Neural progenitor cell (in vitro differentiated cells): ENCODE data around the gene TSGA10IP. TPM values are rescaled to one million over a fixed set of nuclear protein-coding genes. Genes with fewer than 3 reads are reported as not detected.

Experiments used
- DNase-seq: peaks from one replicate; pipeline ENCODE4 v3.0.0-alpha.2; 2016; ENCODE audit warnings: low spot score
- H2AFZ ChIP-seq: fragments of 200-600 bp; sonication (generic); replicated peaks from 2 replicates; pipeline ENCODE4 v1.6.1; 2016; ENCODE audit warnings: antibody characterized with exemption
- H3F3A ChIP-seq: fragments of 200-600 bp; sonication (generic); 2 replicates; pipeline ENCODE4 v1.6.1; 2016; ENCODE audit warnings: antibody characterized with exemption, low read depth
- H3K27ac ChIP-seq: fragments of 200-600 bp; sonication (generic); 2 replicates; pipeline ENCODE4 v1.5.1; 2016; ENCODE audit warnings: mild to moderate bottlenecking
- H3K27me3 ChIP-seq: fragments of 200-600 bp; sonication (generic); 2 replicates; pipeline ENCODE4 v1.6.1; 2016; ENCODE audit warnings: mild to moderate bottlenecking, moderate library complexity
- H3K36me3 ChIP-seq: fragments of 200-600 bp; sonication (generic); 2 replicates; pipeline ENCODE4 v1.5.1; 2016
- H3K4me1 ChIP-seq: fragments of 200-600 bp; sonication (generic); 2 replicates; pipeline ENCODE4 v1.6.1; 2016; ENCODE audit warnings: mixed run types
- H3K4me2 ChIP-seq: fragments of 200-600 bp; sonication (generic); 2 replicates; pipeline ENCODE4 v1.6.1; 2016
- H3K4me3 ChIP-seq: fragments of 200-600 bp; sonication (generic); 2 replicates; pipeline ENCODE4 v1.5.1; 2016
- H3K79me2 ChIP-seq: fragments of 200-600 bp; sonication (generic); 2 replicates; pipeline ENCODE4 v1.6.1; 2016; ENCODE audit warnings: low read depth
- H3K9ac ChIP-seq: fragments of 200-600 bp; sonication (generic); 2 replicates; pipeline ENCODE4 v1.6.1; 2016
- H3K9me3 ChIP-seq: fragments of 200-600 bp; sonication (generic); 2 replicates; pipeline ENCODE4 v1.5.1; 2016; ENCODE audit warnings: low read depth
- H4K20me1 ChIP-seq: fragments of 200-600 bp; sonication (generic); 2 replicates; pipeline ENCODE4 v1.6.1; 2016; ENCODE audit warnings: low read depth
- H3K27ac Mint-ChIP-seq: 3 replicates; pipeline ENCODE4 v1.8.0; 2021; ENCODE audit warnings: mixed read lengths
- H3K27me3 Mint-ChIP-seq: 2 replicates; pipeline ENCODE4 v1.8.0; 2022; ENCODE audit warnings: low read depth, mild to moderate bottlenecking, inconsistent platforms, moderate library complexity, mixed read lengths; ENCODE audit not compliant: insufficient read depth
- H3K36me3 Mint-ChIP-seq: 3 replicates; pipeline ENCODE4 v1.8.0; 2021; ENCODE audit warnings: mixed read lengths
- H3K4me1 Mint-ChIP-seq: 3 replicates; pipeline ENCODE4 v1.8.0; 2021; ENCODE audit warnings: mixed read lengths
- H3K4me3 Mint-ChIP-seq: 3 replicates; pipeline ENCODE4 v1.8.0; 2021; ENCODE audit warnings: mild to moderate bottlenecking, moderate library complexity, mixed read lengths
- H3K9me3 Mint-ChIP-seq: 3 replicates; pipeline ENCODE4 v1.8.0; 2020; ENCODE audit warnings: mixed read lengths
- EZH2 ChIP-seq: fragments of 200-600 bp; sonication (generic); IDR thresholded peaks from 2 replicates; pipeline ENCODE4 v1.6.1; 2017; ENCODE audit warnings: antibody characterized with exemption, mild to moderate bottlenecking, moderate library complexity
- EZH2phosphoT487 ChIP-seq: fragments of 200-600 bp; sonication (generic); IDR thresholded peaks from 2 replicates; pipeline ENCODE4 v1.6.1; 2017; ENCODE audit warnings: antibody characterized with exemption
- total RNA-seq: library from RNA; depleted of rRNA; stranded (reverse); fragments of >200 nt; gene quantifications from 2 replicates; pipeline ENCODE4 v1.2.3, GENCODE V29; 2015; ENCODE audit warnings: low replicate concordance
- TF ChIP-seq, protein P1 (sequence below): fragments of 200-600 bp; sonication (generic); IDR thresholded peaks from 2 replicates; pipeline ENCODE4 v1.5.1; 2017; ENCODE audit warnings: antibody characterized with exemption, mild to moderate bottlenecking

The TSGA10IP gene
- total RNA-seq, 1 donor from 2014 or later: 3.0 TPM

DNA sequence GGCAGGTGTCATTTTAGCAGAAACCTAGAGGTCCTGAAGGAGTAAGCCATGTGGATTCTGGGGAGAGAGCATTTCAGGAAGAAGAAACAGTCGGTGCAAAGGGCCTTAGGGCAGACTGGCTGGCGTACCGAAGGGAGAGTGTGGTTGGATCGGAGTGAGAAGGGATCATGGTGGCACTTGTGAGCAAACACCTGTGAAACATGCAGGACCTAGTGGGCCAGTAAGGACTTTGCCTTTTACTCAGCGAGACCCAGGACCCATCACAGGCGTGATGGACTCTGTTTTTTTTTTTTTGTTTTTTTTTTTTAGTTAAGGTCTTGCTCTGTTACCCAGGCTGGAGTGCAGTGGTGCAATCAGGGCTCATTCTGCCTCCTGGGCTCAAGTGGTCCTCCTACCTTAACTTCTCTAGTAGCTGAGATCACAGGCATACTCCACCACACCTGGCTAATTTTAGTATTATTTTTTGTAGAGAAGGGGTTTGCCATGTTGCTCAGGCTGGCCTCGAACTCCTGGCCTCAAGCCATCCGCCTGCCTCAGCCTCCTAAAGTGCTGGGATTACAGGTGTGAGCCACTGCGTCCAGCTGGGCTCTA lies 3.5 kb upstream of the TSGA10IP start:
- H3K36me3 Mint-ChIP-seq: no peaks in the 10 kb centered on the region
- Histone ChIP-seq H3K9me3 (no peaks in the 10 kb centered on the region), H3K27me3 (no peaks in the 10 kb centered on the region), H3K4me2 (no peak overlapping the region), H3K79me2 (no peaks in the 10 kb centered on the region), H3F3A (peaks cover 18% of the 10 kb centered on the region), H4K20me1 (no peaks in the 10 kb centered on the region), H3K4me3 (no peak overlapping the region), H3K9ac (no peak overlapping the region), H2AFZ (peak overlapping the region; percentile 37), H3K36me3 (no peaks in the 10 kb centered on the region), H3K4me1 (peaks cover 15% of the 10 kb centered on the region), H3K27ac (no peak overlapping the region)
- H3K9me3 Mint-ChIP-seq: no peaks in the 10 kb centered on the region
- H3K4me3 Mint-ChIP-seq: peak overlapping the region; percentile 43
- no peak for DNase-seq
- peaks cover 6% of the 10 kb centered on the region for H3K27me3 Mint-ChIP-seq
- TF ChIP-seq EZH2: no peak
- TF ChIP-seq, protein P1, sequence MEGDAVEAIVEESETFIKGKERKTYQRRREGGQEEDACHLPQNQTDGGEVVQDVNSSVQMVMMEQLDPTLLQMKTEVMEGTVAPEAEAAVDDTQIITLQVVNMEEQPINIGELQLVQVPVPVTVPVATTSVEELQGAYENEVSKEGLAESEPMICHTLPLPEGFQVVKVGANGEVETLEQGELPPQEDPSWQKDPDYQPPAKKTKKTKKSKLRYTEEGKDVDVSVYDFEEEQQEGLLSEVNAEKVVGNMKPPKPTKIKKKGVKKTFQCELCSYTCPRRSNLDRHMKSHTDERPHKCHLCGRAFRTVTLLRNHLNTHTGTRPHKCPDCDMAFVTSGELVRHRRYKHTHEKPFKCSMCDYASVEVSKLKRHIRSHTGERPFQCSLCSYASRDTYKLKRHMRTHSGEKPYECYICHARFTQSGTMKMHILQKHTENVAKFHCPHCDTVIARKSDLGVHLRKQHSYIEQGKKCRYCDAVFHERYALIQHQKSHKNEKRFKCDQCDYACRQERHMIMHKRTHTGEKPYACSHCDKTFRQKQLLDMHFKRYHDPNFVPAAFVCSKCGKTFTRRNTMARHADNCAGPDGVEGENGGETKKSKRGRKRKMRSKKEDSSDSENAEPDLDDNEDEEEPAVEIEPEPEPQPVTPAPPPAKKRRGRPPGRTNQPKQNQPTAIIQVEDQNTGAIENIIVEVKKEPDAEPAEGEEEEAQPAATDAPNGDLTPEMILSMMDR: no peak
- no peak for TF ChIP-seq EZH2phosphoT487
- H3K4me1 Mint-ChIP-seq: peaks cover 51% of the 10 kb centered on the region
- H3K27ac Mint-ChIP-seq: no peak overlapping the region

DNA sequence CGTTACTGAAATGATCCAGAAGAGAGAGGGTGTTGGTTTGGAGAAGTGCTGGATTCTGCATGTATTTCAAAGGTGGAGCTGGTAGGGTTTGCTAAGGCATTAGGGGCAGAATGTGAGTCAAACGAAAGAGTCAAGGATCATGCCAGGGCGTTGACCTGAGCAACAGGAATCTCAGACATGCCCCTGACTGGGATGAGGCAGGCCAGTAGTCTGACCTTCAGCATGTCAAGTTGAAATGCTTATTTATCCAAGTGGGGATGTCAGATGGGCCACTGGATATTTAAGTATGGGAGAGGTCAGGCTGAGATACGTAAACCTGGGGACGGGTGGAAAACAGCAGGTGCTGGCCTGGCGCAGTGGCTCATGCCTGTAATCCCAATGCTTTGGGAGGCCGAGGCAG lies 2.7 kb upstream of the TSGA10IP start:
- H3K9ac ChIP-seq: no peak overlapping the region
- no peaks in the 10 kb centered on the region for H3K36me3 Mint-ChIP-seq
- no peaks in the 10 kb centered on the region for H3K27me3 ChIP-seq
- H3K4me3 ChIP-seq: no peak overlapping the region
- H3K27me3 Mint-ChIP-seq: peaks cover 6% of the 10 kb centered on the region
- no peak overlapping the region for H3K4me3 Mint-ChIP-seq
- peaks cover 14% of the 10 kb centered on the region for H3F3A ChIP-seq
- no peak overlapping the region for H3K4me2 ChIP-seq
- no peaks in the 10 kb centered on the region for H4K20me1 ChIP-seq
- H3K27ac ChIP-seq: no peak overlapping the region
- no peaks in the 10 kb centered on the region for H3K9me3 Mint-ChIP-seq
- no peaks in the 10 kb centered on the region for H3K79me2 ChIP-seq
- TF ChIP-seq EZH2 (no peak), EZH2phosphoT487 (no peak)
- TF ChIP-seq, protein P1: no peak
- DNase-seq: no peak
- H3K36me3 ChIP-seq: no peaks in the 10 kb centered on the region
- H3K9me3 ChIP-seq: no peaks in the 10 kb centered on the region
- H3K4me1 Mint-ChIP-seq: peaks cover 52% of the 10 kb centered on the region
- peaks cover 15% of the 10 kb centered on the region for H3K4me1 ChIP-seq
- H2AFZ ChIP-seq: no peak overlapping the region
- H3K27ac Mint-ChIP-seq: peak overlapping the region; percentile 6

DNA sequence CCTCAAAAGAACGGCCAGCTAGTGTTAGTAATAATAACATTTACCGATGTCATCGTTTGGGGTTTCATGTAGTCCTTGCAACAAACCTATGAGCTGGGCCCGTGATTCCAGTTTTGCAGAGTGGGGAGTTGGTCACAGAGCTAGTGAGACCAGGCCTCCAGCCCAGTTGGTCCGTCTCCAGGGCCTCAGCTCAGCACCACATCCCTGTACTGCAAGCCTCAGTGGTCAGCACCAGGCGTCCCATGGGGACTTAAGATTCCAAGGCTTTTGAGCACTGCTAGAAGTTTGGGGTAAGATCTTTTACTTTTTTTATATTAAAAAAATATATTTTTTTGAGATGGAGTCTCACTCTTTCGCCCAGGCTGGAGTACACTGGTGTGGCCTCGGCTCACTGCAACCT lies 1.1 kb upstream of the TSGA10IP start:
- Histone ChIP-seq H3F3A (peaks cover 8% of the 10 kb centered on the region), H3K79me2 (no peaks in the 10 kb centered on the region), H3K4me3 (no peak overlapping the region), H2AFZ (no peak overlapping the region), H3K36me3 (no peaks in the 10 kb centered on the region), H3K27me3 (no peaks in the 10 kb centered on the region), H3K9me3 (no peaks in the 10 kb centered on the region), H3K4me2 (no peak overlapping the region), H3K4me1 (peaks cover 15% of the 10 kb centered on the region), H4K20me1 (no peaks in the 10 kb centered on the region), H3K27ac (no peak overlapping the region), H3K9ac (no peak overlapping the region)
- DNase-seq: no peak
- Mint-ChIP-seq H3K9me3 (no peaks in the 10 kb centered on the region), H3K4me3 (no peak overlapping the region), H3K27me3 (peaks cover 12% of the 10 kb centered on the region), H3K36me3 (no peaks in the 10 kb centered on the region), H3K27ac (peak overlapping the region; percentile 95), H3K4me1 (peaks cover 42% of the 10 kb centered on the region)
- no peak for TF ChIP-seq EZH2phosphoT487
- TF ChIP-seq EZH2: no peak
- TF ChIP-seq, protein P1: no peak
